HG03571 (cell line): Measurements from ENCODE around the gene INHA.

Experiments used
- ATAC-seq: cut with Tn5 transposase; IDR thresholded peaks from one replicate; pipeline ENCODE4 v1.9.1; 2021; ENCODE audit not compliant: unreplicated experiment

Gene INHA

GRCh38 chr2:219571311-219572236 lies 536 bp upstream of the INHA start, which contains the start of gene OBSL1:
Gene OBSL1, minus strand, starts transcription at chr2:219571539. Its CDS starts 307 bp downstream, at chr2:219571232.
- ATAC-seq = no peak

GRCh38 chr2:219573166-219573565 lies 1.1 kb downstream of the INHA start:
- no peak for ATAC-seq

- no peak for ATAC-seq
Observed at GRCh38 chr2:219574484-219575311, 2.6 kb downstream of the INHA start.

GRCh38 chr2:219575566-219576504 lies 3.7 kb downstream of the INHA start:
- no peak for ATAC-seq

GRCh38 chr2:219576505-219577388 lies 4.6 kb downstream of the INHA start:
- ATAC-seq = no peak

- ATAC-seq = no peak
Observed at GRCh38 chr2:219578811-219579613, 6.9 kb downstream of the INHA start.

- ATAC-seq = no peak
Observed at GRCh38 chr2:219581346-219581745, 9.2 kb downstream of the INHA start.

- ATAC-seq = no peak
Observed at GRCh38 chr2:219591091-219591490, 19.0 kb downstream of the INHA start.

GRCh38 chr2:219592736-219593135 lies 20.6 kb downstream of the INHA start:
- ATAC-seq = no peak

- no peak for ATAC-seq
Observed at GRCh38 chr2:219593154-219593553, 21.0 kb downstream of the INHA start.

GRCh38 chr2:219595256-219595655 lies 23.1 kb downstream of the INHA start:
- no peak for ATAC-seq

GRCh38 chr2:219596954-219597551 lies 24.9 kb downstream of the INHA start:
- ATAC-seq = peak; percentile 4

GRCh38 chr2:219597552-219598307 lies 25.6 kb downstream of the INHA start, which contains the start of gene STK11IP:
Gene STK11IP, plus strand, starts transcription at chr2:219597857. Its CDS starts 263 bp downstream, at chr2:219598120.
- peak; percentile 90 for ATAC-seq

- no peak for ATAC-seq
Observed at GRCh38 chr2:219598308-219599078, 26.4 kb downstream of the INHA start.

- no peak for ATAC-seq
Observed at GRCh38 chr2:219603771-219604170, 31.7 kb downstream of the INHA start.

GRCh38 chr2:219605607-219605954 lies 33.5 kb downstream of the INHA start:
- ATAC-seq = no peak

GRCh38 chr2:219607931-219608330 lies 35.8 kb downstream of the INHA start:
- ATAC-seq = no peak
